ENCODE measurements around the gene APH1B.

The APH1B gene

DNA sequence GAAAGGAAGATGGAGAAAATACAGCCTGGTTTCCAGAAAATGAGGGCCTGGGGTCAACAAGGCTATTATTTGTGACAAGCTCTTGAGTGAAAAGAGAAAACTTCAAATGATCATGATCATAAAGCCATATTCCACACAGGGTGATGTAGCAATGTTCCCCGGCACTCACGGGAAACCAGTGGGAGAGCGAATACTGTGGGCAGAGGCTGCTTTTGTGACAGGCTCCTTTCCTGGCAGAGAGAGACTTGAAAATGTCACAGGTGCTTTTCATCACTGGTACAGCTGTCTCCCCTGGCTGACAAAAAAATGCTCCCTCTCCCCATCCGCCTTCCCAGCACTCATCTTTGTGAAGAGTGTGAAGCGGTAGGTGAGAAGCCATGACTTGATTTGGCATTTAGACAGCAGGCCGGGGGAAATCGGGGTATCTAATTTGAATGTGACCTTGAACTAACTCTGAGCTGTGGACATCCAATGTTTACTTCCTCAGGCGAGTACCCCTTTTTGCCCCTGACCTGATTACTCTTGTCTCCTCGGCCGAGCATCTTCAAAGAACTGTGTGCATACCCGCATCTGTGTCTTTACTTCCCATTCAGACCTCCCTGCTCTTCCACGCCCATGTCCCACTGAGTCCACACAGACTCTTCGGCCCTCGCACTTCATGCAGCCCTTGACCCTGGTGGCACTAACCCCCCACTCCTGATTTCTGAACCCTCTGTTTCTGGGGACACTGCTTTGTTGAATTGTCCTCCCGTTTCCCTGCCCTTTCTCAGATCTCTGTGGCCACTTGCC, 81.0 kb downstream of the APH1B start:
- DNase-seq (ENCODE audit: low spot score) = peak; percentile 60
- Histone ChIP-seq H3K9me3 (ENCODE audit: severe bottlenecking) (no peaks in the 10 kb centered on the region), H3K27ac (ENCODE audit: poor library complexity, severe bottlenecking) (no peak overlapping the region), H3K27me3 (ENCODE audit: insufficient read depth, poor library complexity, severe bottlenecking) (no peaks in the 10 kb centered on the region), H3K4me3 (ENCODE audit: severe bottlenecking) (no peak overlapping the region), H3K4me1 (ENCODE audit: insufficient read depth, poor library complexity, severe bottlenecking) (no peaks in the 10 kb centered on the region), H3K36me3 (ENCODE audit: low read depth) (no peaks in the 10 kb centered on the region; the same call in 1 of the 2 replicates)
- ATAC-seq (ENCODE audit: low read depth) = no peak
- no peak for TF ChIP-seq CTCF (IDR thresholded peaks at IDR 0.05; ENCODE audit: poor library complexity, severe bottlenecking)
